GM08714 (cell line): ENCODE measurements around the gene SRXN1.

ENCODE experiments used
- H3K4me3 ChIP-seq: fragments of 200-500 bp; sonication (Bioruptor generic); 2 replicates; pipeline ENCODE4 v1.5.1; 2014; ENCODE audit warnings: mild to moderate bottlenecking, low read length, inconsistent platforms
- ZNF274 ChIP-seq: IDR thresholded peaks from 2 replicates; pipeline ENCODE4 v1.6.1; 2012; ENCODE audit warnings: mild to moderate bottlenecking, low read depth, low read length

The SRXN1 gene

DNA sequence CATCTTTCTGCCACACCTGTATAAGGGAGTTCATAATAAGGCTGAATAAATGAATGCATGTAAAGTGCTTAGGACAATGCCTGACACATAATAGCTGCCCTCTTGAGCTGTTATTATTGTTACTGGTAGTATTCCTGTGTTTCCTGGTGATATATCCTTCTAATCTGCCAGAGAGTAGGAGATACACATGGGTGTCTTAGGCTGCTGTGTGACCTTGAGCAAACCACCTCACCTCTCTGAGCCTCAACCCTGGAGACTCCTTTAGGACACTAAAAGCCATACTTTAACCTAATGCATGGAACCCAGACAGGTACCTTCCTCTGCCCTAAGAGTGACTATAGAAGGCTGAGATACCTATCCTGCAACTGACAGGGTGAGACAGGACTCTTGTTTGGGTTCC, 15.1 kb upstream of the SRXN1 start:
- H3K4me3 ChIP-seq = no peak overlapping the region
- no peak for TF ChIP-seq ZNF274

DNA sequence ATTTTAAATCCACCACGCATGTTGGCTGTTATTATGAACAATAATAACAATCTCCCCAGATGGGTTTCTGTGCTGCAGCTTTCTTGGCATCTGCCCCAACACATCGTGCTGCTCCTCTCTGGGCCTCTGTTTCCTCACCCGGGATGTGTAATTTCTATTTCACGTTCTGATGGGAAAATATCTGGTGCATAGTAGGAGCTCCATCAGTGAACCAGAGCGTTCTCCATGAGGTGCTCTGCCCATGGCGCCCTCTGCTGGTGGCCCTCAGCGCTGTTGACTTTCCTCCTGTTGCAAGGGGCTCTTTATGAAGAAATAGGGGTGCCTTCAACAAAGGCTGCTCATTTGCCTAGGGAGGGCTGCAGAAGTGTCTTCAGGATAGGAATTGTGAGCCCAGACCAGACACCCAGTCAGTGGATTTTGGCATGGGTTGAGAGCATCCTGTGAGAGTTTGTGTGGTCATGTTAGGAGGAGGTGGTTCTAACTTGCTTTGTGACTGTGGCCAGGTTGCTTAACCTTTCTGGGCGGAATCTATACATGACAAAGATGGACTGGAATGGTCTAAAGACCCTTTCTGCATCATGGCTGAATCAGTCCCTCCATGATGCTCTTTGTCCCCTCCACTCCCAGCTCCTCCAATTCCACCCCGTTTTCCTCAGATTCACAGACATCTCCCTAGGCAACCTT, 14.5 kb upstream of the SRXN1 start:
- H3K4me3 ChIP-seq = no peak overlapping the region
- no peak for TF ChIP-seq ZNF274

DNA sequence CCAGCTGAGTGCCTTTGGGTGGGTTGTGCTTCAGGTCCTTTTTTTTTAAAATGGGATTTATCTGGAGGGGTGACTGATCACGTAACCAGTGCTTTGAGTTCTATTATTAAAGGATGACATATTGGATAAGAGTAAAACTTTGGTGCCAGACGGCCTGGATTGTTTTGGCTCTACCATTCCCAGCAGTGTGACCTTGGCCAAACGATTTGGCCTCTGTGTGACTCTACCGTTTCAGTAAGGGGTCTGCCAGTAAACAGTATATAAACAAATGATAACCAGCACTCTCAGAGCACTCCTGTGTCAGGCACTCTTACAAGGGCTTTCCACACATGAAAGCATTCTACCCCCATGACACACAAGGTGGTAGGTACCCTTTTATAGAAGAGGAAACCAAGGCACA, 13.9 kb upstream of the SRXN1 start:
- no peak for TF ChIP-seq ZNF274
- no peak overlapping the region for H3K4me3 ChIP-seq

- no peak overlapping the region for H3K4me3 ChIP-seq
- TF ChIP-seq ZNF274 = no peak
These were observed 12.3 kb upstream of the SRXN1 start for GRCh38 chr20:665276-665675.

DNA sequence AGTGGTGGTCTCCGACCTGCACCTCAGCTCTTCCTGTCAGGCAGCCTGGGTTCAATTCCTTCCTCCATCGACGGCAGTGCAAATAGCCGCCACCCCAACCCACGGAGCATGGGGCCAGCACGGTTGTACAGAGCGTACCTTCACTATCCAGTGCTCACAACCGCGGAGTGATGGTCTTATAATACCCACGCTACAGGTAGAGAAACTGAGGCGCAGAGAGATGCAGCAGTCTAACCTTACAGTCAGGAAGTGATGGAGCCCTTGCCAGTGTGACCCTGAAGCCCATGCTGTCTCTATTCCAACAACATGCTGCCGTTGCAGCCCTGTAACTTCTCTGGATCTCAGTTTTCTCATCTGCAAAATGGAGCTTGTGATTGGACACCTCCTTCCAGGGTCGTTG, 11.6 kb upstream of the SRXN1 start:
- H3K4me3 ChIP-seq = no peak overlapping the region
- TF ChIP-seq ZNF274 = no peak

DNA sequence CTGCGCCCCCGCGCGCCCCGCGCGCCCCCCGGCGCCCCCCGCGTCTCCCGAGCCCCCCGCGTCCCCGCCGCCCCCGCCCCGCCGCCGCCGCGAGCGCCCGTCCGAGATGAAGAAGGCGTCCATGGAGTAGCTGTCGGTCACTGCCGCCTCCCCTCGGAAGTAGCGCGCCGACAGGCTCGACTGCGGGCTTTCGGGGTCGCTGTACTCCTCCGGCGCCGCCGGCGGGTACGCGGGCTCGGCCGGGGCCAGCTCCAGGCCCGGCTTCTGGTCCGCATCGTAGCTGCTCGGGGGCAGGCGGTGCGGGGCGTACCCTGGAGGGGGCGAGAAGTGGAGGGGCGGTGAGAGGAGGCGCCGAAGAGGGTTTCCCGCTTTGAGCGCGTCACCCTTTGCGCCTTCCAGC, 11.2 kb upstream of the SRXN1 start:
- TF ChIP-seq ZNF274 = no peak
- H3K4me3 ChIP-seq = no peak overlapping the region

DNA sequence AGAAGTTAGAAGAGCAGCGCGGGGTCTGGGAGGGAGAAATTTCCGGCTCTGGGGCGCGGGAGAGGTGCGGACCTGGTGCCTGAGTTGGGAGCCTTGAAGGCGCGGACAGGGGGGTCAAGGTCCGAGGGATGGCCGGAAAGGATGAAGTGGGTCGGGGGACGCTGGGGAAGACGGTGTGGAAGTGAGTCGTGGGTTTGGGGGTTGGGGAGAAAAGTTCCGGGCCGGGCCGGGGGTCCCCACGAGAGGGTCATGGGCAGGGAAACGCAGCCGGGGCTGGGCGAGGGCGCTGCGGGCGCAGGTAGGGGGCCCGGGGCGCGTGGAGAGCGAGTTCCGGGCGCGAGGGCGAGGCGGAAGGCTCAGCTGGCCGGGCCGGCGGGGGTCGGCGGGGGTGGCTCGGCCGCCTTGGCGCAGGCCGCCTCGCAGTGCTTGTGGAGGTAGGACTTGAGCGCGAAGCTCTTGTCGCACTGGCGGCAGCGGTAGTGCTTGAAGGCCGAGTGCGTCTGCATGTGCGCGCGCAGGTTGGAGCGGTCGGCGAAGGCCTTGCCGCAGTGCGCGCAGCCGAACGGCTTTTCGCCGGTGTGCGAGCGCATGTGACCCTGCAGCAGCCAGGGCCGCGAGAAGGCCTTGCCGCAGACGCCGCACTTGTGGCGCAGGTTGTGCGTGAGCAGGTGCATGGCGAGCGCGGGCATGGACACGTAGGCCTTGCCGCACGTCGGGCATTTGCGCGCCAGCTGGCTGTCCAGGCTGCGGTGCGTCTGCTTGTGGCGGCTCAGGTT, 10.5 kb upstream of the SRXN1 start:
- no peak for TF ChIP-seq ZNF274
- no peak overlapping the region for H3K4me3 ChIP-seq

DNA sequence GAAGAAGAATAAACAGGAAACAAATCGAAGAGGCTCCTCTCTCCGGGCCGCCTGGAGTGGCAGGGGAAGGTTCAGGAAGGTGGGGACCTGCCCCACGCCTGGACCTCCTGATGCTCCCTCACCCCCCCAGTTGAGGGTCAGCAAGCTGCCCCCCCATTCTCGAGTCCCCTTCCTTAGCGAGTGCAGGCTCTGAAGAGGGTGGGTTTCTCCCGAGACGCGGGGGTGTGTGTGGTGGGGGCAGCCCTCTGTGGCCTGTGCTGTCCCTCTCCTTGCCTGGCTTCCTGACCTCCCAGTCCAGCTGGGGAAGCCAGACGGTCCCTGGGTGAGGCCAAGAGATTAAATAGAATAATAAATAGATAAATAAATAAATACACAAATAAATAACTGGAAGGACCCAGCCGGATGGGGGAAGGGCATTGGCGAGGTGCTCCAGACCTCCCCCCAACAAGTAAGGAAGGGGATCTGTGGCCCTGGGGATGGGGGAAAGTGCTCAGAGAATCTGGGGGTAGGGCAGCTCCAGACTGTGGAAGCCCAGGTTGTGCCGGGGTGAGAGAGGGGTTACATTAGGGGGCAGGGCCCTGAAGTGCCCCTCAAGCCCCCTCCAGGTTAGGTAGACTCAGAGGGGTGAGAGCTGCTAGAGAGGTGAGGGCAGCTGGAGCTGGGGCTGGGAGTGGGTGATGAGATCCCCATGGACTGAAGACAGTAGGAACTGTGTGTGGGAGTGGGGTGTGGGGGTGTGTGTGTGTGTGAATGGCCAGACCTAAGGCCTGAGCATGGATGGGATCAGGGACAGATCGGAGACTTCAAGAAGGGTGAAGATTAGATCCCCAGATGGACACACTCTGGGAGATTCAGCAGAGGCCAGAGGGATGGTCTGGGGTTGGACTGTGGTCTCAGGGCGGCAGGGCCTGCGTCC, 9.5 kb upstream of the SRXN1 start:
- H3K4me3 ChIP-seq = no peak overlapping the region
- TF ChIP-seq ZNF274 = no peak

- no peak overlapping the region for H3K4me3 ChIP-seq
- TF ChIP-seq ZNF274 = no peak
These were observed 8.7 kb upstream of the SRXN1 start for GRCh38 chr20:661474-662270.

- no peak overlapping the region for H3K4me3 ChIP-seq
- no peak for TF ChIP-seq ZNF274
These were observed 5.8 kb upstream of the SRXN1 start for GRCh38 chr20:658731-659291.

DNA sequence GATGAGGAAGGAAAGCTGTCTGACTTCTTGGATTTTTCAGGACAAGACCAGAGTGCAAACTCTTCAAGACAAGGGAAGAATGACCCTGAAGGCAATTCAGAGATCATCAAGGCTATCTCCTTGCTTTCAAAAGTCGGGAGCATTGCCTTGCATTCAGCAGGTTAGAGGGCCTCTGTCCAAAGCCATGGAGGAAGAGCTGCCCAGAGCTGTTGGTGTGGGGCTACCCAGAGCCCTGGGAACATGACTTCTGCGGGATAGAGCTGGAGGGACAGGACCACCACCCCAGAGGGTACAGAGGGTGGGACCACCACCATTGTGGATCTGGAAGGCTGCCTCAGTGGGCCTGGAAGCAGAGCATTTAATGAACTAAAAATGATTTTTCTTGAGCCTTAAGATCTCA, 5.2 kb upstream of the SRXN1 start:
- TF ChIP-seq ZNF274 = no peak
- no peak overlapping the region for H3K4me3 ChIP-seq

DNA sequence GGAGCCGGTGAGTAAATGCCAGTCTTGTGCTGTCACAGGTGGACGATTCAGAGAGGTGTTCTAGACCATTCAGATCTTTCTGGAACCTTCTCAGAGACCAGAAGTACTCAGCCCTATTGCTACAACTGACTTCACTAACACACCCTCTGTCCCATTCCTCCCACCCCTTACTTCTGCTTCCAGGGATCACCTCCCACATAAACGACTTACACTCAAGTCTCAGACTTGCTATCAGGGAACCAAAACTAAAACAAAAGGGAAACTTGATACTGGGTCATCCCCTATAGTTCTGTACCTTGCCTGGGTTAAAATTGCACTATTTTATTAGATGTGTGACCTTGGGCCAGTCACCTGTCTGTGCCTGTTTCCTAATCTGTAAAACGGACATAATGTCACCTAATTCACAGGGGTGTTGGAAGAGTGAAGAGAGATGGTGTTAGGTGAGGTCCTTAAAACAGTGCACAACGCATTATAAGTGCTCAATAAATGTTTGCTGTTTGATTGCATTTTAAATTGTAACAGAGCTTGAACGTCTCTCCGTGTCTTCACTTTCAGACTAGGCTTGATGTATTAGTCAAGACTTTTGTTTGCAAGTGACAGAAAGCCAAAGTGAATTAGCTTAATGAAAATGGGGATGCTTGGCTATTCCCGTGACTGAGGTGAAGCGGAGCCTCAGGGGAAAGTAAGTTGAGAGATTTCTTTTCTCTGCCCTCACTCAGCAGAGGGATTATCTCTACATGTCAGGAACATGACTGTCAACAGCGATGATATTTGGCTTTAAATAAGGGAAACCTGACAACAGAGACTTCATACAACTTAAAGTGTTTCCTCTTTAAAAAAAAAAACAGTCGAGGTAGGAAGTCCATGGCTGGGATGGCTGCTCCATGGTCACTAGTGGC, 3.0 kb upstream of the SRXN1 start:
- no peak overlapping the region for H3K4me3 ChIP-seq
- no peak for TF ChIP-seq ZNF274

GRCh38 chr20:654417-654750, 1.4 kb upstream of the SRXN1 start:
- TF ChIP-seq ZNF274 = no peak
- no peak overlapping the region for H3K4me3 ChIP-seq
